H9 (cell line): Measurements from ENCODE around the gene ULK3. TPM values are rescaled to one million over a fixed set of nuclear protein-coding genes. Genes with fewer than 3 reads are reported as not detected.

Experiments used
- DNase-seq: peaks from one replicate; pipeline ENCODE4 v3.0.0-alpha.2; 2017
- H2AFZ ChIP-seq: one replicate; pipeline ENCODE4 v1.6.1; 2013; ENCODE audit warnings: mild to moderate bottlenecking, low read length, control low read depth, moderate library complexity
- H2AK5ac ChIP-seq: 2 replicates; pipeline ENCODE4 v1.6.1; 2013; ENCODE audit warnings: low read length, control low read depth, mixed read lengths; ENCODE audit not compliant: insufficient read length
- H2BK120ac ChIP-seq: one replicate; pipeline ENCODE4 v1.6.1; 2013; ENCODE audit warnings: low read depth, mild to moderate bottlenecking, low read length, control low read depth, inconsistent platforms; ENCODE audit not compliant: poor library complexity, severe bottlenecking
- H2BK12ac ChIP-seq: 2 replicates; pipeline ENCODE4 v1.6.1; 2013; ENCODE audit warnings: low read length, control low read depth, mixed read lengths, low read depth; ENCODE audit not compliant: insufficient read length
- H2BK15ac ChIP-seq: 2 replicates; pipeline ENCODE4 v1.6.1; 2013; ENCODE audit warnings: low read depth, low read length, control low read depth
- H2BK20ac ChIP-seq: one replicate; pipeline ENCODE4 v1.6.1; 2013; ENCODE audit warnings: low read depth, mild to moderate bottlenecking, low read length, control low read depth, inconsistent platforms; ENCODE audit not compliant: poor library complexity, severe bottlenecking
- H2BK5ac ChIP-seq: 2 replicates; pipeline ENCODE4 v1.6.1; 2013; ENCODE audit warnings: low read length, control low read depth, mixed read lengths; ENCODE audit not compliant: insufficient read length
- H3K14ac ChIP-seq: 2 replicates; pipeline ENCODE4 v1.6.1; 2013; ENCODE audit warnings: low read length, control low read depth; ENCODE audit not compliant: insufficient read depth
- H3K18ac ChIP-seq: 2 replicates; pipeline ENCODE4 v1.6.1; 2013; ENCODE audit warnings: low read depth, mild to moderate bottlenecking, mixed read lengths, low read length, control low read depth; ENCODE audit not compliant: insufficient read length
- H3K23ac ChIP-seq: 2 replicates; pipeline ENCODE4 v1.6.1; 2013; ENCODE audit warnings: low read length, control low read depth, mixed read lengths, low read depth; ENCODE audit not compliant: insufficient read length
- H3K23me2 ChIP-seq: 2 replicates; pipeline ENCODE4 v1.6.1; 2013; ENCODE audit warnings: low read depth, mild to moderate bottlenecking, mixed read lengths, low read length, control low read depth; ENCODE audit not compliant: insufficient read length, poor library complexity, severe bottlenecking
- H3K27ac ChIP-seq: 2 replicates; pipeline ENCODE4 v1.5.1; 2013; ENCODE audit warnings: low read length, control low read depth, mixed read lengths, low read depth; ENCODE audit not compliant: insufficient read length
- H3K27me3 ChIP-seq: 2 replicates; pipeline ENCODE4 v1.6.1; 2013; ENCODE audit warnings: low read length, control low read depth, inconsistent platforms; ENCODE audit not compliant: insufficient read depth
- H3K4ac ChIP-seq: 2 replicates; pipeline ENCODE4 v1.6.1; 2013; ENCODE audit warnings: low read depth, mild to moderate bottlenecking, control low read depth, inconsistent platforms, low read length, moderate library complexity
- H3K4me1 ChIP-seq: 2 replicates; pipeline ENCODE4 v1.6.1; 2013; ENCODE audit warnings: low read length, control low read depth, inconsistent platforms; ENCODE audit not compliant: insufficient read depth
- H3K4me2 ChIP-seq: 2 replicates; pipeline ENCODE4 v1.6.1; 2013; ENCODE audit warnings: low read length, control low read depth, mixed read lengths; ENCODE audit not compliant: insufficient read length, insufficient read depth
- H3K56ac ChIP-seq: 2 replicates; pipeline ENCODE4 v1.6.1; 2013; ENCODE audit warnings: low read depth, mild to moderate bottlenecking, mixed read lengths, low read length, control low read depth; ENCODE audit not compliant: insufficient read length
- H3K79me1 ChIP-seq: 2 replicates; pipeline ENCODE4 v1.6.1; 2013; ENCODE audit warnings: low read depth, mild to moderate bottlenecking, moderate library complexity, low read length, control low read depth, inconsistent platforms; ENCODE audit not compliant: insufficient read depth, poor library complexity, severe bottlenecking
- H3K79me2 ChIP-seq: 2 replicates; pipeline ENCODE4 v1.6.1; 2013; ENCODE audit warnings: low read length, control low read depth, inconsistent platforms; ENCODE audit not compliant: insufficient read depth
- H3K9ac ChIP-seq: 2 replicates; pipeline ENCODE4 v1.6.1; 2013; ENCODE audit warnings: low read length, control low read depth, mixed read lengths; ENCODE audit not compliant: insufficient read length; ENCODE audit errors: extremely low read depth
- H3K9me3 ChIP-seq: one replicate; pipeline ENCODE4 v1.6.1; 2013; ENCODE audit warnings: low read depth, low read length, inconsistent platforms; ENCODE audit not compliant: control insufficient read depth
- H3T11ph ChIP-seq: one replicate; pipeline ENCODE4 v1.6.1; 2013; ENCODE audit warnings: mild to moderate bottlenecking, low read length, control low read depth, inconsistent platforms
- H4K20me1 ChIP-seq: one replicate; pipeline ENCODE4 v1.6.1; 2013; ENCODE audit not compliant: control insufficient read depth, insufficient read length, insufficient read depth
- H4K5ac ChIP-seq: 2 replicates; pipeline ENCODE4 v1.6.1; 2013; ENCODE audit warnings: low read depth, mild to moderate bottlenecking, mixed read lengths, low read length, control low read depth; ENCODE audit not compliant: insufficient read length
- H4K8ac ChIP-seq: replicated peaks from 2 replicates; pipeline ENCODE4 v1.6.1; 2013; ENCODE audit warnings: low read length, control low read depth, mixed read lengths, low read depth; ENCODE audit not compliant: insufficient read length
- H4K91ac ChIP-seq: 2 replicates; pipeline ENCODE4 v1.6.1; 2013; ENCODE audit warnings: low read depth, mild to moderate bottlenecking, moderate library complexity, mixed read lengths, low read length, control low read depth; ENCODE audit not compliant: insufficient read length
- H3K27ac Mint-ChIP-seq, 3 experiments: 2 replicates in 2 of 3; 3 replicates in 1 of 3; pipeline ENCODE4 v1.8.0; 2020 to 2021; ENCODE audit warnings: mixed read lengths in 3 of 3, mild to moderate bottlenecking in 1 of 3, moderate library complexity in 1 of 3
- H3K27me3 Mint-ChIP-seq: 2 replicates; pipeline ENCODE4 v1.8.0; 2021; ENCODE audit warnings: low read depth, mild to moderate bottlenecking, moderate library complexity, mixed read lengths
- H3K36me3 Mint-ChIP-seq, 3 experiments: 2 replicates in 2 of 3; 3 replicates in 1 of 3; pipeline ENCODE4 v1.8.0; 2020 to 2021; ENCODE audit warnings: low read depth in 3 of 3, mixed read lengths in 3 of 3; ENCODE audit not compliant: insufficient read depth in 1 of 3
- H3K4me1 Mint-ChIP-seq, 2 experiments: 2 replicates each; pipeline ENCODE4 v1.8.0; 2020; ENCODE audit warnings: mixed read lengths in 2 of 2
- H3K4me3 Mint-ChIP-seq, 2 experiments: 2 replicates in 1 of 2; 3 replicates in 1 of 2; pipeline ENCODE4 v1.8.0; 2020 to 2021; ENCODE audit warnings: mild to moderate bottlenecking in 2 of 2, mixed read lengths in 2 of 2, moderate library complexity in 1 of 2
- H3K9me3 Mint-ChIP-seq, 2 experiments: 2 replicates in 1 of 2; 3 replicates in 1 of 2; pipeline ENCODE4 v1.8.0; 2020; ENCODE audit warnings: mild to moderate bottlenecking in 2 of 2, mixed read lengths in 2 of 2, moderate library complexity in 1 of 2
- WGBS: extraction: QIAGEN DNeasy Blood & Tissue Kit; methylation state at CpG from one replicate; pipeline ENCODE4 v1.1.7; 2013; ENCODE audit warnings: missing lambda C conversion rate, low lambda C conversion rate, mixed read lengths; ENCODE audit not compliant: insufficient read length; ENCODE audit errors: extremely low coverage; 5-methylcytosine and 5-hydroxymethylcytosine counted together
- total RNA-seq: library from RNA; stranded (reverse); gene quantifications from 2 replicates; pipeline ENCODE4 v1.2.1, GENCODE V29; 2021
- TF ChIP-seq, protein P1 (sequence below): fragments of 200-600 bp; sonication (generic); conservative IDR thresholded peaks from 3 replicates; pipeline ENCODE4 v1.8.0; 2021; ENCODE audit warnings: antibody characterized with exemption, mild to moderate bottlenecking

Gene ULK3
- total RNA-seq, 1 experiment from 2014 or later: 34.0 TPM

DNA sequence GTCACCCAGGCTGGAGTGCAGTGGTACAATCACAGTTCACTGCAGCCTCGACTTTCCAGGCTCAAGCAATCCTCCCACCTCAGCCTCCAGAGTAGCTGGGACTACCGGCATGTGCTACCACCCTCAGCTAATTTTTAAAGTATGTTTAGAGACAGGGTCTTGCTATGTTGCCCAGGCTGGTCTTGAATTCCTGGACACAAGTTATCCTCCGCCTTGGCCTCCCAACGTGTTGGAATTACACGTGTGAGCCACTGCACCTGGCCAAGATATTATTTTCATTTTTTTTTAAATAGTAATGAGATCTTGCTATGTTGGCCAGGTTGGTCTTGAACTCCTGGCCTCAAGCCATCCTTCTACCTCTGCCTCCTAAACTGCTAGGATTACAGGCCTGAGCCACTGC, 42.5 kb upstream of the ULK3 start:
- Histone ChIP-seq H3K27ac (no peak overlapping the region), H2BK5ac (no peak overlapping the region)

More for the DNA sequence above, 42.5 kb upstream of the ULK3 start:
- H3K9me3 Mint-ChIP-seq: peaks cover 6 to 9% of the 10 kb centered on the region in 2 experiments; a peak in 4 of 5 replicates
- no peaks in the 10 kb centered on the region for H3K4me1 ChIP-seq
- H3K27ac Mint-ChIP-seq: no peak overlapping the region
- H3K36me3 Mint-ChIP-seq: peaks cover 0 to 8% (median 6%) of the 10 kb centered on the region in 3 experiments; a peak in 4 of 7 replicates
- WGBS: no CpG with 5 or more reads among the region's 5 CpGs
- H4K8ac ChIP-seq: no peak overlapping the region
- H3K4me3 Mint-ChIP-seq: no peak overlapping the region
- no peak overlapping the region for H3K56ac ChIP-seq
- peaks cover 16 to 24% of the 10 kb centered on the region in 2 experiments for H3K4me1 Mint-ChIP-seq
- H2BK20ac ChIP-seq: no peak overlapping the region
- no peak overlapping the region for H4K5ac ChIP-seq
- peaks cover 5% of the 10 kb centered on the region for H3K27me3 Mint-ChIP-seq
- no peaks in the 10 kb centered on the region for H3K79me1 ChIP-seq
- H3K27me3 ChIP-seq: no peaks in the 10 kb centered on the region
- H3K23ac ChIP-seq: no peak overlapping the region
- no peak overlapping the region for H3K4me2 ChIP-seq
- peaks cover 10% of the 10 kb centered on the region for H3K23me2 ChIP-seq
- H4K20me1 ChIP-seq: no peaks in the 10 kb centered on the region
- no peak overlapping the region for H3K9ac ChIP-seq
- no peak for DNase-seq
- H3K18ac ChIP-seq: no peak overlapping the region
- peaks cover 11% of the 10 kb centered on the region for H3K9me3 ChIP-seq
- H2AK5ac ChIP-seq: no peak overlapping the region
- TF ChIP-seq, protein P1, sequence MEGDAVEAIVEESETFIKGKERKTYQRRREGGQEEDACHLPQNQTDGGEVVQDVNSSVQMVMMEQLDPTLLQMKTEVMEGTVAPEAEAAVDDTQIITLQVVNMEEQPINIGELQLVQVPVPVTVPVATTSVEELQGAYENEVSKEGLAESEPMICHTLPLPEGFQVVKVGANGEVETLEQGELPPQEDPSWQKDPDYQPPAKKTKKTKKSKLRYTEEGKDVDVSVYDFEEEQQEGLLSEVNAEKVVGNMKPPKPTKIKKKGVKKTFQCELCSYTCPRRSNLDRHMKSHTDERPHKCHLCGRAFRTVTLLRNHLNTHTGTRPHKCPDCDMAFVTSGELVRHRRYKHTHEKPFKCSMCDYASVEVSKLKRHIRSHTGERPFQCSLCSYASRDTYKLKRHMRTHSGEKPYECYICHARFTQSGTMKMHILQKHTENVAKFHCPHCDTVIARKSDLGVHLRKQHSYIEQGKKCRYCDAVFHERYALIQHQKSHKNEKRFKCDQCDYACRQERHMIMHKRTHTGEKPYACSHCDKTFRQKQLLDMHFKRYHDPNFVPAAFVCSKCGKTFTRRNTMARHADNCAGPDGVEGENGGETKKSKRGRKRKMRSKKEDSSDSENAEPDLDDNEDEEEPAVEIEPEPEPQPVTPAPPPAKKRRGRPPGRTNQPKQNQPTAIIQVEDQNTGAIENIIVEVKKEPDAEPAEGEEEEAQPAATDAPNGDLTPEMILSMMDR: no peak
- H3K4ac ChIP-seq: no peak overlapping the region
- no peak overlapping the region for H2BK120ac ChIP-seq
- H3K79me2 ChIP-seq: no peaks in the 10 kb centered on the region
- H4K91ac ChIP-seq: no peak overlapping the region
- H3T11ph ChIP-seq: no peak overlapping the region
- H2BK15ac ChIP-seq: no peak overlapping the region
- H2BK12ac ChIP-seq: no peak overlapping the region
- no peak overlapping the region for H2AFZ ChIP-seq
- H3K14ac ChIP-seq: no peak overlapping the region
